NCI-H510A (cell line): ENCODE measurements around the gene DENND5B.
"Not testable (repeated sequence)": the region's sequence is repeated elsewhere in the genome, so short reads cannot be mapped to it uniquely, and the experiment has no call there.

ENCODE experiments used
- DNase-seq: peaks from one replicate; lab custom pipeline; 2025; lab: John Stamatoyannopoulos, UW

Gene DENND5B

DNA sequence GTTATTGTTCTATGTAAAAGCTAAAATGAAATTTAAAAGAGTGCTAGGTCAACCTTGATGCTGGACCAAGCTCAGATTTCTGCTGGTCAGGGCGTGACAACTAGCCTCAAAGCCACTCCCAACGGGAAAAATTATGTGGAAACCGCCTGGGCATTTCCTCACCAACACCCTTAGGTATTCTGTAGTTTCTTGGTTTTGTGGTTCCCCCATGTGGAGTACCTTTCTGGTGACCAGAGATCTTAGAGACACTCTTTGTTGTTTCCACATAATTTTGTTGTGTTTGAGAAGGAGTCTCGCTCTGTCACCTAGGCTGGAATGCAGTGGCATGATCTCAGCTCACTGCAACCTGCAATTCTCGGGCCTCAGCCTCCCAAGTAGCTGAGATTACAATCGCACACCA lies 119.9 kb downstream of the DENND5B start:
- DNase-seq: no peak

DNA sequence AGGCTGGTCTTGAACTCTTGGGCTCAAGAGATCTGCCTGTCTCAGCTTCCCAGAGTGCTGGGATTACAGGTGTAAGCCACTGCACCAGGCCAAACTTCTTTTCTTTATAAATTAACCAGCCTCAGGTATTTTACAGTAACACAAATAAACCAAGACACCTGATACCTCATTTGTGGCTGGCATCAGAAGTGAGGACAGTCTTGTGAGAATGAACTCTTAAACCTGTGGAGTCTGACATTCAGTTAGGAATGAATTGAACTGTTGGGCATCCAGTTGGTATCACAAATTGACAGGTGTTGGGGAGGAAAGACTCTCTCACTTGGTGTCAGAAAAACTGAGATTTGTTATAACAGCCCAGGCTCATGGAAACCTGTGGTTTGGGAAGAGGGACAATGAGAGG lies 120.5 kb downstream of the DENND5B start:
- DNase-seq: no peak

DNA sequence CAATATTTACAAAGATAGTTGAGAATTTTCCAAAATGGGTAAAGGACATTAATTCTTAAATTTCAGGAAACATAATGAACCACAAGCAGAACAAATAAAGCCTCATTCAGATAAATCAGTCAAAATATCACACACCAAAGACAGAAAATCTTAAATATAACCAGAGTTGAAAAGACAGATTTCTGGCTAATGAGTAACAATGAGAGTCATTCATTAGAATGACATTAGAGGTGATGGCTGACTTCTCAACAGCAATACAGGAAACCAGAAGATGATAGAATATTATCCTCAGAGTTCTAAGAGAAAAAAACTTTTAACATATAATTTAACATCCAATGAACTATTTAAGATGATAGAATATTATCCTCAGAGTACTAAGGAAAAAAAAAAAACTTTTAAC lies 124.2 kb downstream of the DENND5B start:
- DNase-seq: no peak

DNA sequence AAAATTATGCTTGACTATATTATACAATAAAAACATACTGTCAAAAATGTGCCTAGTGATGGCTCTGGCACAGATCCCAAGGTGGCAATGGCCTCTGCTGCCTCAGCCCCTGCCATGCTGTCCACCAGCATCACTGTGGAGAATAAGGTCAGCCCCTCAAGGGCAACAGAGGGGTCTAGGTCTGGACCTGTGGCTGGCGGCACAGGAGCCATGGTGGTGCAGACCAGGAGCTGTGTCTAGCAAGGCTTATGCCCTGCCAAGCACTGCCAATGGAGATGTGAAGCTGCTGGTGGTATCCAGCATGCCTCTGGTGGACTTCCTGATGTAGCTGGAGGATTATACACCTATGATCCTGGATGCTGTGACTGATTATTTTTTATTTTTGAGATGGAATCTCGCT lies 125.9 kb downstream of the DENND5B start:
- DNase-seq: no peak

DNA sequence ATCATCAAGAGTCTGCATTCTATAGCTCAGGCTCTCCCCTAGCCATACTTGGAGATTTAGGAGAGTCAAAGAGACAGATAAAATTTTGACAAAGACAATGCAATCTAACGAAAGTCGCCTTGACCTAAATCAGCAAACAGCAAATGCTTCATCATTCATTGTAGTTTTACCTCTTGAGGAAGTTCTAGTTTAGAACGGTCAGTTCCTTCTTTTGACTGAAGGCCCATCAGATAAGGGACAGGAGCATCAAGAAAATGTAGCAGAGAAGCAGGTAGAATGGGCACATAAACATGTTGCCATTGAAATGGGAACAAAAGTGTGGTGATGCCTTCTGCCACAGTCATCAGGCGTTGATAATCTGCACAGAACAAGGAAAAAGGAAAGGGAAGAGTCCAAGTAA lies 130.9 kb downstream of the DENND5B start:
- no peak for DNase-seq

DNA sequence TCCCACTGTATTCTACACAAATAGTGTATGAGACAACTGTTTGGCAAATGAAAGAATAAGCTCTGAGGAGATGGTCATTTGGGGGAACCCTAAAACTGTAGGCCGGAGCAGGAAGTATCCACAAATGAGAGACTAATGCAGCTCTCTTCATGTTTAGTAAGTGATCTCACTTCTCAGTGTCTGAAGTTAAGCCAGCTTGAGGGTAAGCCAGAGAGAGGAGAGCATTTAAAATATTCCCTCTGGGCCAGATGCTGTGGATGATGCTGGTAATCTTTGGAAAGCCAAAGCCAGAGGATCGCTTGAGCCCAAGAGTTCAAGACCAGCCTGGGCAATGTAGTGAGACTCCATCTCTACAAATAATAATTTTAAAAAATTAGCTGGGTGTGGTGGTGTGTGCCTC lies 134.4 kb downstream of the DENND5B start:
- no peak for DNase-seq

DNA sequence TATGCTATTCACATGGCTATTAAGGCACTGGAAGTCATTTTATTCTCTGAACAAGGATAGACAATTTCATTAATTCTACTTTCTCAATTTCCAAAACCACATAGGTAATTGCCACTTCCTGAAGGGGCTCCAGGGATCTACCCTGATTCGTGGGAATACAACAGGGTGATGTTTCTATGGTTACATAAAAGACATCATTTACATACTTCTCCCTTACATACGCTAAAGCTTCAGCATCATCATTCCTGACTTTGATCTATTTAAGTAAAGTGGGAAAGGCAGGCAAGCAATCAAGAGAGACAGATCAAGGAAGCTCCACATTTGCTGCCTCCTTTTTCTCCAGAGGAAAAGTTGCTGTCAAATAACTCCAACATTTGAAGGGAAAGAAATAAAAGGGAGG lies 146.2 kb downstream of the DENND5B start:
- no peak for DNase-seq

DNA sequence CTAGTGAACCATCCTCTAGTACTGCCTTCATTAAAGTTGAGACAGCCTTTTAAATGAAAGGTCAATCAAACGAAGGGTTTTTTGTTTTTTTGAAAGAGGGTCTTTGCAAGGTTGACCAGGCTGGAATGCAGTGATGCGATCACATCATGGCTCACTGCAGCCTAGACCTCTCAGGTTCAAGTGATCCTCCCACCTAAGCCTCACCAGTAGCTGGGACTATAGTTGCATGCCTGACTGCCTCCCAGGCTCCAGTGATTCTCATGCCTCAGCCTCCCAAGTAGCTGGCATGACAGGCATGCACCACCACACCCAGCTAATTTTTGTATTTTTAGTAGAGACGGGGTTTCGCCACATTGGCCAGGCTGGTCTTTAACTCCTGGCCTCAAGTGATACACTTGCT lies 150.3 kb downstream of the DENND5B start:
- DNase-seq: no peak

DNA sequence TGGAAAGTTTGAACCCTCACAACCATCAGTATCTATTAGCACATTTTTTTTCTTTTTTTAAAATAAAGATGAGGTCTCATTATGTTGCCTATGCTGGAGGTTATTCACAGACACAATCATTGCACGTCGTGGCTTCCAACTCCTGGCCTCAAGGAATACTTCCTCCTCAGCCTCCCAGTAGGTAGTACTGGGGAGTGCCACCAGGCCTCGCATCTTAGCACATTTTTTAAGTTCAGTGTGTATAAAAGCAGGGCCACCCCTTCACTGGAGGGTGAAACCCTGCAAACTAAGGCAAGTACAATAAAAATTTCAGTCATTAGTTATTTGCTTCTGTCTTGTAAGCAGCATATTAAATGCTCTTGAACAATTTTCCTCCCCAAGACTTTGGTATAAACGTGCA lies 150.8 kb downstream of the DENND5B start:
- DNase-seq: no peak

DNA sequence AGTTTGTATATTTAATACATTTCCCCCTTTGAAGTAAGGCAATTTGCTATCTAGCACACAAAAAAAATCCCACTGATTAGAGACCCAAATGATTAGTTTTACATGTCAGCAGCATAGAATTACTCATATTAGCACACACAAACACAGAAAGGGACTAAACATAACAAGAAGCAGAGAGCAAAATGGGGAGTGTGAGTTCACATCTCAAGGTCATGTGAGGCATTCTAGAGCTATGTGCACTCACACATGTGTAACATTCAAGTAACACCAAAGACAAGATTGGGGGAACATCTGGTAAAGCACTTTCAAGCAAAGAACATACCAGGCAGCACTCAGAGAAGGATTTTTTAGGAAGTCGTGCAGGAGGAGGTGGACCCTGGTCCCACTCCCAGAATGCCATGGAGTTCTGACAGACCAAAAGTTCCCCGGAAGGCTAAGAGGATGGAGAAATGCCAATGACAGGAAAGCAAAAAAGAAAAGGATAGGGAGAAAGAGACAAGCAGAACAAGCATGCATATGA lies 159.2 kb downstream of the DENND5B start:
- DNase-seq: no peak

DNA sequence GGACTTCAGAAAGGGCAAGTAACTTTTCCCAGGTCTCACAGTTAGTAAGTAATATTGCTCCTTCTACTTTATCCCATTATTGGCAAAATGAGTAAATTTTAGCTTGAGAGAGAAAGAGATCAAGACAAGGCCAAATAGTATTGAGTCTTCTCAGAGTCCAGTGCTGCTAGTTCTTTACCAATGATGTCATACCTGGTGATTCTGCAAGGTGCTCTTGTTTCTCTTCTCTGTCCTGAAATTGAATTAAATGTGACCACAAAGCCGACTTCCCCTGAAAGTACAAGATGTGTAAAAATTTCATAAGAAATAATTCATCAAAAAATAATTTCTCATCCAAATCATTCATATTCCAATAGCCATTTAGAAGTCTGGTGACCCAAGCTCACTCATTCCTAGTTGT lies 167.5 kb downstream of the DENND5B start:
- DNase-seq: no peak

DNA sequence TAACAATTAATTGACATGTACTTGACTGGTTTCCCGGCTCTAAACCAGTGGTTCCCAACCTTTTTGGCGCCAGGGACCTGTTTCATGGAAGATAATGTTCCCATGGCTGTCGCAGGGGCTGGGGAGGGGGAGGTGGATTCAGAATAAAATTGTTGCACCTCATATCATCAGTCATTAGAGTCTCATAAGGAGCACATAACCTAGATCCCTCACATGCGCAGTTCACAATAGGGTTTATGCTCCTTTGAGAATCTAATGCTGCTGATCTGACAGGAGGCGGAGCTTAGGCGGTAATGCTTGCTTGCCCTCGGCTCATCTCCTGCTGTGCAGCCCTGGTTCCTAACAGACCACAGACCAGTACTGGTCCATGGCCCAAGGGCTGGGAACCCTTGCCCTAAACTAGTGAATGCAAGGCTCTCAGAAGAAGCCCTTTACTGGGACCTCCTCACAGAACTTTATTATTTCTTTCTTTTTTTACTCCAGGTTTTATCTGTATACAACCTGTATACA lies 178.6 kb downstream of the DENND5B start:
- no peak for DNase-seq

DNA sequence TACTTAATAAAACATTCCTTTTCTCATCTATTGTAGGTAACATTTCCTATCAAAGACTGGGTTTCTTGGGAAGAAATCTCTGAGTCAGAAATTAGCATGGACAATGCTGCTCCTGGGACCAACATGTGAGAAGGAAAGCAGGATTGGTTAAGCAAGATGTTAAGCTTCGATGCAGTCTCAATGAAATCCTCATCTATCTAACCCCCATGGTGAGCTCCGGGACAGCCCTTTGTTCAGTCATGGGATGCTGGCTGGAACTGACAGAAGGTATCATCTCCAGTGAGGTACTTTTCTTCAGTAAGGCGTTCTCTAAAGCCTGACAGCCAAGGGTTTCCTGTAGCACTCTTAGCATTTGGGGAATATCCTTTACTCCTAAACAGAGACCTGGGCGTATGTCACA lies 182.2 kb downstream of the DENND5B start:
- DNase-seq: no peak

DNA sequence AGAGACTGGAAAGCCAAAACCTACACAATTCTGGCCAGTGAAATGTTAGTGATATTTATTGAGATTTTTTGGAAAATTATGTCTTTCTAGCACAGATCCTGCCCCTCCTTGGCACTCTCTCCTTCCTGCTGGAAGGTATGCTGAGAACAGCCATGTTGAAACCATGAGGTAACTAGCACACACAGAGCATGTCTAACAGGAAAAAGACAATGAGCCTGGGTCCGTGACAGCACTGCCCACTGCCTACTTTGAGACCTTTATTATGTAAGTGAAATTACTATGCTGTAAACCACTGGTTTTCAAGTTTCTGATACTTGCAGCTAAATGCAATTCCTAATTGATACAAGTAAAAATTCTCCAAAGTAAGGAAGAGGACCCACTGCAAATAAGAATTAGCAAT lies 183.4 kb downstream of the DENND5B start:
- no peak for DNase-seq

DNA sequence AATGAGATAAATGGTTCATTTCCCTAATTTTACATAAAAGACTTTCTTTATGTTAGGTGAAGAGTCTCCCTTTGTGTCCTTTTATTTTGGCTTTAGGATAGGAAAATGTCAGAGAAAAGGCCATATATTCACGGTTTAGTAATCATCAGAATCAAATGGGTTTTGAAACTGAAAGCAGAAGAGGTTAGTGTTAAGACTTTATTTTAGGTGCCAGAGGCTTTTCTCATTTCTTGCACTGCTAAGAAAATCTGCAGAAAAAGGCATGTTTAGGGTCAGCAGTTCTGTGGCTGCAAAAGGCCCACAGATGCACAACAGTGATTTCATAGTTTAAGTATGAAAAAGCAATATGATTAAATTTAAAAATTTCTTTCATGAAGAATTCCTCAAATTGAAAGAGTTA lies 184.6 kb downstream of the DENND5B start:
- no peak for DNase-seq

DNA sequence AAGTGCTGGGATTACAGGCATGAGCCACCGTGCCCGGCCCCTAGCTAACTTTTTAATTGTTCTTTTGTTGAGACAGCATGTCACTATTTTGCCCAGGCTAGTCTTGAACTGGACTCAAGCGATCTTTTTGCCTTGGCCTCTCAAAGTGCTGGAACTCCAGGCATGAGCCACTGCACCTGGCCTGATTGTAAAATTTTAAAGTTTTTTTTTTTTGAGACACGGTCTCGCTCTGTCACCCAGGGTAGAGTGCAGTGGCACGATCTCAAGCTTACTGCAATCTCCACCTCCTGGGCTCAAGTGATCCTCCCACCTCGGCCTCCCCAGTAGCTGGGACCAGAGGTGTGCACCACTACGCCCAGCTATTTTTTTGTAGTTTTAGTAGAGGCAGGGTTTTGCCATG lies 185.9 kb downstream of the DENND5B start:
- no peak for DNase-seq

DNA sequence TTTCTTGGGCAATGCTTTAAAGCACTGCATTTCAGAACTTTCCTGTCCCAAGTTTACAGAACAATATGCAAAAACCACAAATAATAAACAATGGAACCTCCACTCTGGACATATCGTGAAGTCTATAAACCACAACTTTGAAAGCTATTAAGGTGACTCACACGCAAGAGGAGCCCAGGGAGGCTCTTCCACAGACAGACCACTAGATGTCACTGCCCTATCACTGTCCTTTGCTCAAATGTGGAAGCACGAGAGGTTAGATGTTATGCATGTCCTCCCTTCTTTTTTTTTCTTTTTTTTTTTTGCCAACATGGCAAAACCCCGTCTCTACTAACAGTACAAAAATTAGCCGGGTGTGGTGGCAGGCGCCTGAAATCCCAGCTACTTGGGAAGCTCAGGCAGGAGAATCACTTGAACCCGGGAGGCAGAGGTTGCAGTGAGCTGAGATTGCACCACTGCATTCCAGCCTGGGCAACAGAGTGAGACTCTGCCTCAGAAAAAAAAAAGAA lies 187.8 kb downstream of the DENND5B start:
- peak; percentile 8 for DNase-seq

DNA sequence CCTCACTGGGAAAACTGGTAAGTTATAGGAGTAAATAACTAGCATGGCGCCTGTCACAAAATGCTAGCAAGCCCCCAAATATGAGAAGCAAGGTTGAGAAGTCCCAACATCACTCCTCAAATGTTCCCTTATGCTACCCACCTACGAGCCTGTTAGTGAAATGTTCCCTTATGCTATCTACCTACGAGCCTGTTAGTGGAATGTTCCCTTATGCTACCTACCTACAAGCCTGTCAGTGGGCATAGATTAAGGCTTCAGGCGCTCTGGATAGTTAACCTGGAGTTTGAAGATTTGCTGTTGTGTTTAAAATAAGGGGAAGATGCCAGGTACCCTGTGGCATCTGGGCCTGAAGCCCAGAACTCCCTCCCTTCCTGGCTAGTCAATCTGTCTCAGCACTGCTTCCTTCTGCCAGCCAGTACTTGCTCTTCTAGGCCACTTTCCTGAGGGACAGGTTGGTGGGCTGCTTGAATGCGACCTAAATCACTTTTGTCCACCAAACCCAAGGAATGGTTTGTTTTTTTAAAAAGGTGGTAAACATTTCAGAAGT lies 197.9 kb downstream of the DENND5B start:
- no peak for DNase-seq

DNA sequence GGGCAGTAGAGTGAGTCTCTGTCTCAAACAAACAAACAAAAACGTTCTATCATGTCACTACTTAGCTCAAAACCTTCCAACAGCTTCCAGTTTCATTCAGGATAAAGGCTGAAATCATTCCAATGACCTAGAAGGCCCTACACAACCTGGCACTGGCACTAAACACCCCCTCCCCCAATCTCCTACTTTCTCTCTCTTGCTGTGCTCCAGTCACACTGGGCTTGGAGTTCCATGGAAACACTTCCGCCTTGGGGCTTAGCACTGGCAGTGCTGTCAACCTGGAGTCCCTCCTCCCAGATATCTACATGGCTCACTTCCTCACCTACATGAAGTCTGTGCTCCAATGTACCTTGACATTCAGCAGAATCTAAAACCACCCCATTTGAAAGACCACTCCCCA lies 199.9 kb downstream of the DENND5B start:
- no peak for DNase-seq

DNA sequence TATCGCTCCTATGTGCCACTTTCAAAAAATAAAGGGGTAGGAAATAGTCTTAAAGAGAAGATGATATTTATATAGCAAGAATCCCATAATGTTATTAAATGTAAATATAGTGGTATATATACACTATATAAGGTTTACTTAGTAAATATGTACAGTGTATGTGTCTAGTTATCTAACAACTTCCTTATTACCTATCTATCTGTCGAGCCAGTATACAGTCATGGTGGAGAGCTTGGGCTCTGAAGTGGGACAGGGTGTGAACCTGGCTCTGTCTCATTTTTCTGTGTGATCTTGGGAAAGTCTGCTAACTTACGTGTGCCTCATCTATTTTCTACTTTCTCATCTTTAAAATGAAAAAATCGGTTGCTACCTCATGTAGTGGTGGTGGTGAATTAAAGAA lies 202.2 kb downstream of the DENND5B start:
- DNase-seq: no peak

DNA sequence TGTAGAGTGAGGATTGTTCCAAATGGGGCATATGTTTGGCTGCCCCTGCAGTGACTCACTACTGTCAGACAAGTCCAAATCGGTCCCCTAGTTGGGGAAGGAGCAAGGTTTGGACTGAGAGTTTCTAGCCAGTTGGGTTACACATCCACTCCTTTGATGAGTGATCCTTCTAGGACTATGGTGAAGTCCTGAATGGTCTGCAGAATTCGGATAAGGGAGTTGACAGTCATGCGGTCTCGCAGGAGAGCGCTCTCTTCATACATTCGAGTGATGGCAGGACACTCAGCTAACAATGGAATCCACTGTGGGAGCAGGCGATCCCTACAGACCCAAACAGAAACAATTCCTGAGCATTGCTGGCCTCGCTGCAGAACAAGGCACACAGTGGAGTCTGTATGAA lies 203.5 kb downstream of the DENND5B start:
- DNase-seq: no peak

DNA sequence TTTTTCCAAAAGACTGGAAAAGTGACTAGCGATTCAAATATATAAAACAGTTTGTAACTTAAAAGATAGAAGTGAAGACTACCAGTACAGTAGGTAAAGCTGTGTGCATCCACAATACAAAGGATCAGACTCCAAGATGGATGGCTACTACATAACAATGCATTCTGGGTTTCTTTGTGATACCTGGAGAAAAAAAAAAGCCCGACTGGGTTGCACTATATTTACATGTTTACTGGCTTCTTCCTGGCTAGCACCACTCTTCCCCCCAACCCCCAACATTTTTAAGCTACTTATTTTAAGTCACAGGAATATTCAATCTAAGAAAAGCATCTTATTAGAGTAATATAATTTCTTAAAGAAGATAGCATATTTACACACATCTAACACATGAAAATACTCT lies 203.9 kb downstream of the DENND5B start:
- DNase-seq: no peak

DNA sequence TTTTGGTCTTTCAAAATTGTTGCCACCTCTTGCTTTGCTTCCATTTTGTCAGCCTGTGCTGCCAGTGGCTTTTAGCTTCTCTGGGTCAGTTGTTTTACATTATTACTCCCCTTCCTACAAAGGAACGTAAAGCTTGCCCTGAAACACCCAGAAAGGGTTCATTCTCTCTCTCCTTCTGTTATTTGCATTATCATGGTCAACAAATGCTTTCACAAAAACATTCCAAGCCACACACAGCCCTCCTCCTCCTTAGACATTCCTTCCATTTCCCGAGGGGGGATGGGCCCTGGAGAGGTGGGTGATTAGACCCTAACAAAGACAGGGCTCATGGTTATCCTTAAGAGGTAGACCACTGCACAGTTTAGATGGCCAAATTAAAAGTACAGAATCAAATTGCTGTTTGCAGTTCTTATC lies 204.6 kb downstream of the DENND5B start:
- no peak for DNase-seq

DNA sequence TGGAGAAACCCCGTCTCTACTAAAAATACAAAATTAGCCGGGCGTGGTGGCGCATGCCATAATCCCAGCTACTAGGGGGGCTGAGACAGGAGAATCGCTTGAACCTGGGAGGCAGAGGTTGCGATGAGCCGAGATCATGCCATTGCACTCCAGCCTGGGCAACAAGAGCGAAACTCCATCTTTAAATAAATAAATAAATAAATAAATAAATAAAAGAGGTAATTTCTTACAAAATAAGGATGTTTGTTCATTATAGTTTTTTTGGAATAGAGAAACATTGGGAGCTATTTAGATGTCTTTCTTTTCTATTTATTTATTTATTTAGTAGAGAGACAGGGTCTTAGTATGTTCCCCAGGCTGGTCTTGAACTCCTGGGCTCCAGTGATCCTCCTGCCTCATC lies 213.7 kb downstream of the DENND5B start:
- not testable (repeated sequence) for DNase-seq
